Heart left ventricle (tissue), 16 donors: ENCODE measurements around the gene LARP4B. TPM values are rescaled to one million over a fixed set of nuclear protein-coding genes. Genes with fewer than 3 reads are reported as not detected.
A peak's percentile ranks its signal among the peaks of the same experiment; 100 is the strongest.

ENCODE experiments used
- ATAC-seq, 4 donors: fragments of 200-7000 bp; cut with Tn5 transposase; one replicate each; pipeline ENCODE4 v1.9.1; 2020 to 2022; ENCODE audit warnings: moderate library complexity in 4 of 4, mild to moderate bottlenecking in 3 of 4, moderate number of reproducible peaks in 1 of 4
- DNase-seq, 5 donors: peaks; one replicate each; pipeline ENCODE4 v3.0.0-alpha.2; 2020
- H3K27ac ChIP-seq, 12 donors: fragments of 200-600 bp; sonication (generic) in 4 of 12; one replicate each; pipeline versions ENCODE4 v1.5.0 to v1.8.0; 2016 to 2022; ENCODE audit warnings: mild to moderate bottlenecking in 2 of 12
- H3K27me3 ChIP-seq, 9 donors: fragments of 200-600 bp; sonication (generic) in 2 of 9; one replicate each; pipeline versions ENCODE4 v1.5.1 to v1.8.0; 2016 to 2022; ENCODE audit warnings: mild to moderate bottlenecking in 3 of 9
- H3K36me3 ChIP-seq, 9 donors: fragments of 200-600 bp; sonication (generic) in 2 of 9; one replicate each; pipeline versions ENCODE4 v1.5.0 to v1.8.0; 2018 to 2022; ENCODE audit warnings: mild to moderate bottlenecking in 2 of 9
- H3K4me1 ChIP-seq, 12 donors: fragments of 200-600 bp; sonication (generic) in 4 of 12; one replicate each; pipeline versions ENCODE4 v1.5.0 to v1.8.0; 2016 to 2022; ENCODE audit warnings: mild to moderate bottlenecking in 3 of 12
- H3K4me3 ChIP-seq, 12 donors: fragments of 200-600 bp; sonication (generic) in 4 of 12; one replicate each; pipeline versions ENCODE4 v1.5.0 to v1.8.0; 2017 to 2022; ENCODE audit warnings: mild to moderate bottlenecking in 9 of 12, moderate library complexity in 4 of 12
- H3K9me3 ChIP-seq, 12 donors: fragments of 200-600 bp; sonication (generic) in 4 of 12; one replicate each; pipeline versions ENCODE4 v1.5.0 to v1.8.0; 2016 to 2022; ENCODE audit warnings: mild to moderate bottlenecking in 1 of 12
- CTCF ChIP-seq, 12 donors: fragments of 200-600 bp; sonication (generic) in 4 of 12; IDR thresholded peaks; one replicate each; pipeline versions ENCODE4 v1.5.0 to v1.8.0; 2018 to 2022; ENCODE audit warnings: antibody characterized with exemption in 12 of 12, mild to moderate bottlenecking in 5 of 12
- POLR2A ChIP-seq, 2 donors: fragments of 450-650 bp; IDR thresholded peaks; one replicate each; pipeline ENCODE4 v1.6.1; 2017; ENCODE audit warnings: antibody characterized with exemption in 2 of 2, mild to moderate bottlenecking in 2 of 2, moderate library complexity in 2 of 2
- WGBS, 4 donors: extraction: QIAGEN DNeasy Blood & Tissue Kit in 2 of 4; methylation state at CpG; one replicate each; pipeline versions ENCODE4 v1.1.5 to v1.1.7; 2013 to 2018; 5-methylcytosine and 5-hydroxymethylcytosine counted together
- intact Hi-C, 10 donors: fragments of 100-400 bp; cut with DNase I; formaldehyde crosslinking; loops; one replicate each; pipeline versions ENCODE4 v1.11.1 to v1.14.2; 2022
- long read RNA-seq, 3 donors: library from polyadenylated mRNA; unstranded; transcript quantifications; one replicate each; pipeline ENCODE4 v2.0.0, GENCODE V29; 2020 to 2021
- polyA plus RNA-seq, 2 donors: library from polyadenylated mRNA; stranded (reverse); fragments of 200-250 nt; gene quantifications; one replicate each; pipeline ENCODE4 v1.2.3, GENCODE V29; 2013
- total RNA-seq, 9 donors: library from RNA; depleted of rRNA in 2 of 9; stranded (reverse); fragments of >200 nt in 2 of 9; fragmentation: NEBNext Ultra II Directional in 3 of 9; extraction: Animal tissue kit (Norgen Biotek cat#: 25700) in 3 of 9; gene quantifications; one replicate each; pipeline versions ENCODE4 v1.1.0 to v1.2.4, GENCODE V29; 2016 to 2023
- donor health status: ischemic (EF 13 %, LVEDD 7.1; RV severe dilation, severe dysfunction).
- donor health status: healthy with polysubstance abuse.
- donor health status: DM: no; HTN: yes; CAD: no.
- donor health status: DM: no; HTN: no; CAD: no.
- donor health status: ischemic (EF 25% LVEDD 6.9; RV normal size, moderate dysfunction).
- donor health status: ischemic (EF 25% LVEDD 5.7; RV mildly dilated, moderate dysfunction).
- donor health status: healthy.
- donor health status: DM: yes; HTN: yes; CAD: no.
- donor health status: ischemic (EF 35%, LVEDD 5.7; RV mildly dilated, moderate dysfunction).
- donor health status: nonischemic (EF 11% LVEDD 7.7; RV severe dilation, severe dysfunction).
- donor health status: DM: yes; HTN: yes; CAD: no.
- donor health status: PGD.
- donor health status: ischemic (EF 29% LVEDD 5.4; RV normal size, mild dysfunction).
- donor health status: nonischemic (EF 23%, LVEDD 6.1; RV moderate dilation, normal function).

The LARP4B gene
- total RNA-seq (10 to 100 TPM; 26.8 to 81.1 (median 64.8) TPM), polyA plus RNA-seq (10 to 100 TPM; 20.1 to 23.1 TPM)
- long read RNA-seq, donor 1, full-length matches to known transcripts = 4 of 61 reads
- long read RNA-seq, donor 1, partial matches to known transcripts = 5 of 61 reads
- long read RNA-seq, donor 1, other reads (novel, unspliced or antisense) = 52 of 61 reads
- long read RNA-seq, donor 2, full-length matches to known transcripts = 3 of 43 reads
- long read RNA-seq, donor 2, partial matches to known transcripts = 5 of 43 reads
- long read RNA-seq, donor 2, other reads (novel, unspliced or antisense) = 35 of 43 reads
- long read RNA-seq, donor 3, full-length matches to known transcripts = 6 of 44 reads
- long read RNA-seq, donor 3, partial matches to known transcripts = 3 of 44 reads
- long read RNA-seq, donor 3, other reads (novel, unspliced or antisense) = 35 of 44 reads

- intact Hi-C loops = loop anchor here in 8 of 10 donors (2.0 to 10.0 kb wide), 13 partner anchors 53 to 419 kb away; partner anchors contain the start of genes GTPBP4 (in 7 of the 8), DIP2C (in 2 of the 8), IDI1 (in 2 of the 8) and WDR37 (in 1 of the 8)
- WGBS, 4 donors = 0 to 2% (median 0%) methylated on average over 29 to 137 of the region's 137 CpGs
- Histone ChIP-seq H3K4me3 (peak within 1 kb of the TSS; percentile 43 to 96 (median 77)), H3K36me3 (peaks cover 0 to 4% (median 0%) of the 10 kb centered on the region in 9 donors), H3K27me3 (no peaks in the 10 kb centered on the region), H3K4me1 (peaks cover 4 to 47% (median 35%) of the 10 kb centered on the region in 12 donors), H3K27ac (peak within 1 kb of the TSS; percentile 91 to 99 (median 96)), H3K9me3 (no peaks in the 10 kb centered on the region)
- ATAC-seq (peak; percentile 99 to 100 (median 99)), DNase-seq (peak; percentile 97 to 99 (median 98))
- no peak for TF ChIP-seq CTCF (IDR thresholded peaks at IDR 0.05)
- peak in 1 of 2 donors; percentile 73 for TF ChIP-seq POLR2A (IDR thresholded peaks at IDR 0.05)
These were observed at the start of gene LARP4B for GRCh38 chr10:931326-932318. Gene LARP4B, minus strand, starts transcription at chr10:931705. Its CDS starts 45,984 bp downstream, at chr10:885721.

GRCh38 chr10:980468-981093 is 49.1 kb upstream of the LARP4B start:
- no peak for DNase-seq
- peaks cover 0 to 38% (median 15%) of the 10 kb centered on the region in 12 donors for H3K9me3 ChIP-seq
- intact Hi-C loops = loop anchor here in 3 of 10 donors (10.0 kb wide), 4 partner anchors 46 to 136 kb away; partner anchors contain the start of gene LARP4B (in 1 of the 3)

GRCh38 chr10:978826-979421 is 47.4 kb upstream of the LARP4B start:
- intact Hi-C loops = no loop called here
- Histone ChIP-seq H3K27me3 (no peaks in the 10 kb centered on the region), H3K27ac (no peak overlapping the region), H3K4me3 (no peak overlapping the region), H3K36me3 (no peaks in the 10 kb centered on the region), H3K9me3 (peaks cover 0 to 38% (median 15%) of the 10 kb centered on the region in 12 donors), H3K4me1 (no peaks in the 10 kb centered on the region)
- DNase-seq (no peak), ATAC-seq (no peak)
- 88 to 97% (median 92%) methylated on average over 2 of the region's 2 CpGs for WGBS, 4 donors
- TF ChIP-seq POLR2A (IDR thresholded peaks at IDR 0.05) (no peak), CTCF (IDR thresholded peaks at IDR 0.05) (no peak)

More at GRCh38 chr10:980468-981093, 49.1 kb upstream of the LARP4B start:
- H3K27me3 ChIP-seq = no peaks in the 10 kb centered on the region
- H3K36me3 ChIP-seq = peaks cover 0 to 8% (median 0%) of the 10 kb centered on the region in 9 donors
- peak in 1 of 4 donors; percentile 29 for ATAC-seq
- H3K4me1 ChIP-seq = no peaks in the 10 kb centered on the region
- no peak overlapping the region for H3K27ac ChIP-seq
- WGBS, 4 donors = 96 to 99% (median 97%) methylated on average over 5 of the region's 5 CpGs
- H3K4me3 ChIP-seq = no peak overlapping the region
- TF ChIP-seq CTCF (IDR thresholded peaks at IDR 0.05) (no peak), POLR2A (IDR thresholded peaks at IDR 0.05) (no peak)
